ENCODE results near the gene CDC26.
"Not testable (repeated sequence)": the region's sequence is repeated elsewhere in the genome, so short reads cannot be mapped to it uniquely, and the experiment has no call there.

The CDC26 gene

DNA sequence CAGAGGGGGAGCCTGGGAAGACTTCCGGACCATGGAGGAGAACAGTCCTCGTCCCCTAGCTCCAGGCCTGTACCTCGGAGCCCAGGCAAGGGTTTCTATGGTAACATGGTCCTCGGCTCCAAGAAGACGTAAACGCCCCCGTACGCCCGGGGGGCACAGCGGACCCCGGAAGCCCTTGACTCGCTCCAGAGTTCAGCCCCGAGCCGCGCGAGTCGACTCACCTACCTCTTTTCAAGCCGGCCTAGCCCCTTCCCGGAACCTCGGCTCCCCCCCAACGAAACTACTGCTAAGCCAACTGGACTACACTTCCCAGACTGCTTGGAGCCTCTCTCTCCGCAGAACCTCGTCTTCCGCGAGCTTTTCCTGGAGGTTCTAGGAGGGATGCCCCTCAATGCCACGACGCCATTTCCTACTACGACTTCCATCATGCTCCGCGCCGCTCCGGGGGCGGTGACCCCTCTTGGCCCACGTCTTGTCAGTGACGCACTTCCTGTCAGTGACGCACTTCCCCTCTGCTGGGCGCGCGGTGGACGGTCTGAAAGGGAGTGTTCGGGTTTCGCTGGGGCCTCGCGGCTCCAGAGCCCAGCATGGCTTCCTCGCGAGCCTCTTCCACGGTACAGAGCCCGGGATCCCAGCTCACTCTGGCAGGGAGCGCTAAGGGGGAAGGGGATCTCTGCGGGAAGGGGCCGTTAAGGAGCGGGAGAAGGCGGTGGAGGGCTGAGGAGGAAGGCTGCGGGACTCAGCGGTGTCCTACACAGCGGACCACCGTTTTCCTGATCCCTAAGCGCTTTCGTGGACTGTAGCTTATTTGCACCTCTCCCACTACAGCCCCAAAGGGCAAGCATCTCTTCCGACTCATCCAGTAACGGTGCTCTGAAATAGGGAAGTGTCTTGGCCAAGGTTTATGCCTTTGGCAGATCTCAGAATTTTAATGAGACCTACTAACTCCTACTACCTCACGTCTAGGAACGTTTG lies at the start of gene CDC26, which contains the start of gene PRPF4:
Gene CDC26 (minus strand): TSS at position 416 of the 975 bp plus-strand sequence. CDS start 3,065 bp downstream, outside the sequence.
Gene PRPF4 (plus strand): TSS at position 502 of the 975 bp plus-strand sequence. CDS start 86 bp downstream, at position 588.
- DNase-seq, result peak; percentile 97
- ATAC-seq, result peak; percentile 97

DNA sequence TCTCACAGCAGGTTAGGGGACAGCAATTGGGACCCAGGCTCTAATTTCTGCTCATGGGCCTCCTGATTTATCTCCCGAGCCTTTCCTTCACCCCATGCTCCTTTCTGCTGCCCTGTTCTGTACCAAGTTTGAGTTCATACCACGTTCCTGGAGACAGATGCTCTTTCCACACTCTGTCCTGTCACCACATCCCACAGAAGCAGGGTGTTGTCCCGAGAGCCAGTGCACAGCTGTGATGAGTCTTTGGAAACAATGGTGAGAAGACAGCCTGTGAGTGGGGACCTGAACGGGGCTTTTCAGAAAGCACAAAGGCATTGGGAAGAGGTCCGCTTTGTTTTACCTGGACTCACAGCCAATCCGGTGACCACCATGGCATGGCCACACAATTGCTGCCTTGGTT lies 47.3 kb upstream of the CDC26 start:
- ATAC-seq (no peak), DNase-seq (no peak)

DNA sequence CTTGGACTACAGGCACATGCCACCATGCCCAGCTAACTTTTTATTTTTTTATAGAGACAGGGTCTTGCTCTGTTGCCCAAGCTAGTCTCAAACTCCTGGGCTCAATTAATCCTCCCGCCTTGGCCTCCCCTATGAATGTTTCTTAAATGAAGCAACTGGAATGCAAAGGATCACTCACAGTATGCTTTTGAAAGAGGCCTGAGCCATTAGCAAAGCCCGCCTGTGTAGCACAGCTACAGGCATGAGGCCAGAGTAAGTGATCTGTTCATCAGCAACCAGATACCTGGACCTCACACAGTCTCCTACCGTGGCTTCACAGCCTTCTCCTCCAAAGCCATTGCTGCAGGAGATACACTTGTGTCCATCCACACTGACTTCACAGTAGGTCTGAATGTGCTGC lies 44.7 kb upstream of the CDC26 start:
- ATAC-seq (no peak), DNase-seq (no peak)

DNA sequence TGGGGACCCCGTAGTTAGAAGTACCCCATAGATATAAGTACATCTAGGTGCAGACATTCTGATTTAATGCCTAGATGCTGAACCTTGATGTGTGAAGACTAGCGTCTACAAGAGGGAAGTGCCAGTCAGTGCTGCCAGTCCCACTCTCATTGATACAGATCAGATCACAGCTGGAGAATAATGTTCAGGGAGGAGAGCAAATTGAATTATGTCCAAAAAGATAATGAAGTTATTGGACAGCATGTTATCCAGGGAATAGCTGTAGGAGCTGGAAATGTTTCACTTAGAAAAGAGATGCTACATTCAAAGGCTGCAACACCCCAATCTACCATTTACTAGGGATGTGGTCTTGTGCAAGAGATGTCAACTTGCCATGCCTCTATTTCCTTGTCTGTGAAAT lies 43.7 kb upstream of the CDC26 start:
- ATAC-seq, result no peak

DNA sequence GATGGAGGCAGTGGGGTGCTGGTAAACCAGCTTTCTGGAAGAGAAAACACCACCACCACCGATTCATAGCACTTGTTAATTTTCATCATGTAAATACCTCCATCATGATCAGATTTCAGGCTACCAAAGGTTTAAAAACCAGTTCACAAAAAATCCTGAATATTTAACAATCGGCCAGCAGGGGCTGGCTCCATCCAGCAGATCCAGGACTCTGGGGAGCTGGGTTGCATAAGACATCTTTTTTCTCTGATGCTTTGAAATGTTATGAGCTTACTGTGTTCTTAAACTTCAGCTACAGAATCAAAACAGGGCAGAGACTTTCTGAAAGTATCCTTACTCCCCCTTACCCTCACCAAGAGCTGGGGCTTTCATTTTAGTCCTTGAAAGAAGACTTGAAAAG lies 42.4 kb upstream of the CDC26 start:
- no peak for DNase-seq
- ATAC-seq, result no peak

More for the DNA sequence above, 43.7 kb upstream of the CDC26 start:
- no peak for DNase-seq

DNA sequence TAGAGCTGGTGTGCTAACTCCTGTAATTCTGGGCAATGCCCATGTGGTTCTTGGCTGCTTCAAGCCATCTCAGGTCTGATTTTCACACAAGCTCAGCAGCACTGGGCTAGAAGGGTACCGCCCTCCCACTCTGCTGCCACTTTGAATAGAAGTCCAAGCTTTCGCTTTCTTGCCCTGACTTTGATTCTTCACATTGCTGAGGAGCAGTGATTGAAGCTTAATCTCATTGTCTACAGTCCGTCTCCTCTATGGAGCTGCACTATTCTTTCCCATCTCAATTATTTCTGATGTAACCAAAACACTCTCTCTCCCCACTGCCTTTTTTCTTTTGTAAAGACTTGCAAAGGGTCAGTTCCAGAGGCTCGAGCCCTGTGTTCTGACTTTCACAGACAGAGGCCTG lies 40.7 kb upstream of the CDC26 start:
- DNase-seq, result no peak
- no peak for ATAC-seq

DNA sequence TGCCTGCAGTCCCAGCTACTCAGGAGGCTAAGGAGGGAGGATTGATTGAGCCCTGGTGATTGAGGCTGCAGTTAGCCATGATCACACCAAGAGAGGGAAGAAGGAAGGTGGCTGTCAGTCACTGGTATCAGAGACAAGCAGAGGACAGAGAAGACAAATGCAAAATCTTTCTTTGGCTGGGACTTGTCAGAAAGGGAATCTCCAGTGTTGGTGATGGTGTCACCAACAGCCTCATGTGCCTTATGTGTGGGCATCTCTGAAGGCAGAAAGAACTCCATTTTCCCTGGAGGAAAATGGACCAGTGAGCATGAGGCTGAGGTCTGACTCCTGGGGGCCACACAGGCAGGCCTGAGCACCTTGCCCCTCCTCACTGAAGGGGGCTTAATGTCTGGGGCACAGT lies 39.9 kb upstream of the CDC26 start:
- DNase-seq (no peak), ATAC-seq (no peak)

DNA sequence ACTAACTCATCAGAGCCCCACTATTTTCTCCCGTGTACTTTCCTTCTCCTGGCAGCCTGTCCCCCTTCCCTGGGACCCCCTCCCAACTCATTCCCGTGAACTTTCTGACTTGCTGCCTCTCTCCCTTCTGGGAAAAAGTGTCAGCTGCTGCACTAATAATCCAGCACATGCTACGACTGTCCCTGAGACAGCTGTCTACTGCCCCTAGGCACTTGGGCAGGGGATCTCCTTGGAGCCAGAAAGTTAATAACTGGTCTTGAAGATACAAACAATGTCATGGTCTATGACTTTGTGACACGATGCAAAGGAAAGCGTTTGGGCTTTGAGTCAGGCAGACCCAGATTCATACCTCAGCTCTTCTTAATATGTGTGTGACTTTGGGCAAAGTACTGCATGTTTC lies 37.9 kb upstream of the CDC26 start:
- DNase-seq (no peak), ATAC-seq (no peak)

DNA sequence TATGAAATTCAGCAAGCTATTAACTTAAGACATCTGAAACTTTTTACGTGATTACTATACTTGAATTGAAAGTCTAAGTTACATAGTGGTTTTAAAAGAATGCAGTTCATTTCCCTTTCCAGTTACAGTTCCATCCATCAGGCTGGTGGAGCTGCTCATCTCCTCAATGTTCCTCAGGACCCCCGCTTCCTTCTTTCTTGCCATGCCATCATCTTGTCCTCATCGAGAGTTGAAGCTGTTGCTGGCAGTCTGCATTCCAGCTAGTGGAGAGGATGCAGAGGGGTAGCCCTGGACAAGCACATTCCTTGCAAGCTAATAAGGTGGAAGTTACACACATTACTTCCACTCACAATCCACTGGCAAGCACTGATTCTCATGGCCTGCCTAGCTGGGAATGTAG lies 36.6 kb upstream of the CDC26 start:
- ATAC-seq, result no peak
- no peak for DNase-seq

DNA sequence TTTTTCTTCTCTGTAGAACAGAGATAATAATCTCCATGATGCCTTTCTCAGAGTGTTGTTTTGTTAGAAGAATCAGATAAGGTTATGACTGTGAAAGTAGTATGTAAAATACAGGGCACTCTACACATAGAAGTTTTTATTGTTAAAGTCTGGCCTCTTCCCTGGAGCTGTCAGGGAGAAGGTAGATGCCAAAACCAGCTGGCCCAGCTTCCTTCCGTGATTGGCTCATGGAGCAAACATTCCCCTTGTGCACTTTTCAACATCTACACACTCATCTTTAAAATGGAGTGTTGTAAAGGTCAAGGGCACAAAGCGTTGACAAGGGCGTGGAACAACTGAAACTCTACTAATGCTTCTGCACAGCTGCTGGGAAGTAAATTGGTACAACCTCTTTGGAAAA lies 35.2 kb upstream of the CDC26 start:
- ATAC-seq (no peak), DNase-seq (no peak)

DNA sequence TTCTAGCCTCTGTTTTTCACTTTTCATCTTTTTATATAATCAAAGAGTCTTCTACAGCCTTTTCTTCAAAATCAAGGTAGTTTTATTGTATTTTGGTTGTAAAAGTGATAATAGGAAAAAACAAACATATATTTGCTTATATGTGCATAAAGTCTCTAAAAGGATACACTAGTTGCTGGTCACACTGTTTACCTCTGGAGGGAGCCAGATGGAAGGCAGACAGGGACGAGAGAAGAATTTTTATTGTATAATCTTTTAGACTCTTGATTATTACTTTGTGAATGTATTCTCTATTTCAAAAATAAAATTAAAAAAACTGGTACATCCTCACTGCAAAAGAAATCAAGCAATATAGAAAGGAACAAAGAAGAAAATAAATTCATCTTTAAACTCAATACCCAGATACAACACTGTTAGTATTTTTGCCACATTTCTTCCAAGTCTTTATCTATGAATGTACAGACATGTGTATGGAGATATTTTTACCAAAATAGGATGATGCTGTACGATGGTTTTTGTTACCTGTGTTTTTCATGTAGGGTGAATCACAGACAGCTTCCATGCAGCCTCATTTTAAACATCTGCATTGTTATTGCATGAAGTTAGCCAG lies 33.9 kb upstream of the CDC26 start:
- DNase-seq (no peak), ATAC-seq (peak; percentile 68)

DNA sequence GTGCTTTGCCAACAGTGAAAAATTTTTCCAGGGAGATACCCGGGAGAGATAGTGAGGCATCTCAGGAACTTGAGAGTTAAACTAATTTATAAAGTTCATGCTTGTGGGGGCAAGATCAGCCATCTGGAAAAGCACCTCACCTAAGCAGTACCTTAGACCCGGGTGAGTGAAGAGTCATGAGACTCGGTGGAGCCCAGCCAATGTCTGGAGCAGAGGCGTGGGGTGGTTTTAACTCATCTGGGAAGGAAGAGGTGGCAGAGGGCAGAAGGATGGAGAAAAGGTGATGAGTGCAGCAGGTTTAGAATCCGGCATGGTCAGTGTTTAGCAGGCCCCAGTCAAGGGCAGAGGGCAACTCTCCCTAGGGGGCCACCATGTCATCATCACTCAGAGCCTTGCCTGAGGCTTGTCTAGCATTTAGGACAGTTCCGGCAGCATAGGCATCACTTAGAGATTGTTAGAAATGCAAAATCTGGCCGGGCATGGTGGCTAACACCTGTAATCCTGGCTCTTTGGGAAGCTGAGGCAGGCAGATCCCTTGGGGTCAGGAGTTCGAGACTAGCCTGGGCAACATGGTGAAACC lies 32.1 kb upstream of the CDC26 start:
- no peak for DNase-seq
- ATAC-seq, result no peak

DNA sequence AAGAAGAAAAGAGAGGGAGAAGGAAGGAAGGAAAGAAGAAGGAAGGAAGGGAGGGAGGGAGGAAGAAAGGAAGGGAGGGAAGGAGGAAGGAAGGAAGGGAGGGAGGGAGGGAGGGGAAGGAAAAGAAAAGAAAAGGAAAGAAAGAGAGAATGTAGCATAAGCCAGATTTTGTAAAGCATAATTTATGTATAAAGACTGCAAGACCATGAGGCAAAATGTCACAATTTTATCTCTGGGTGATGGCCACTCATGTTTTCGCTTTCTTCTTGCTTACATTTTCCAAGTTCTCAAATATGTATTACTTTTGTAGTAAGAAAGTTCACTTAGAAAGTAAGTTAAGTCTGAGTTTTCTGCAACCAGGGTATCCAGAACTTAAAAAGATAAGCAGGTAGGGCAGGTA lies 31.2 kb upstream of the CDC26 start:
- ATAC-seq, result no peak

DNA sequence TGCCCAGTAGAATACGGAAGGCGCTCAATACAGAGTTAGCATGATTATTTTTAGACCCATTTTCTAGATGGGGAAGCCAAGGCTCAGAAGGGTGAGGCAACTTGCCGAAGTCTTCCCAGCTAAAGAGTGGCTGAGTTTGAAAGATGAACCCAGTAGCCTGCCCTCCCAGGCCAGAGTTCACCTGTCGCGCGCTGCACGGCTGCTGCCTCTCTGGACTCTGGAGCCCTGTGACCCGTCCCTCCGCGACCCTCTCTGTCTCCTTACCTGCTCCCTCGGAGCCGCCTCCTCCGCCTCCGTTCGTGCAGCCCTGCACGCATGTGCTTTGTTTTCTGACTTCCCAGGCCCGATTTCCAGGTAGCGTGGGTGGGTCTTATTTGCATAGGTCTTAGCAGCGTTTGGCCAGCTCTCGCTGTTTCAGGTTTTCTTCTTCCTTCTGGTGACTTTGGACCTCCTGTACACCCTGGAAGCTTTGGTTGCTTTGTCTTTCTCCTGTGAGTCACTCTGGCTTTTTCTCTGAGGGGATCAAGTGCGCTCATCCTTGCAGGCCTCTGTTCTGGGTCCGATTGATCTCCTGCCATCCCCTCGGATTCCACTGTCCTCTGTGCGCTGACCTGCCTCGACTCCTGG lies 27.5 kb upstream of the CDC26 start, which contains the start of gene RNF183:
Gene RNF183 (minus strand): TSS at position 585 of the 627 bp plus-strand sequence. CDS start 5,192 bp downstream, outside the sequence.
- DNase-seq (no peak), ATAC-seq (no peak)

More for the DNA sequence above, 31.2 kb upstream of the CDC26 start:
- no peak for DNase-seq

DNA sequence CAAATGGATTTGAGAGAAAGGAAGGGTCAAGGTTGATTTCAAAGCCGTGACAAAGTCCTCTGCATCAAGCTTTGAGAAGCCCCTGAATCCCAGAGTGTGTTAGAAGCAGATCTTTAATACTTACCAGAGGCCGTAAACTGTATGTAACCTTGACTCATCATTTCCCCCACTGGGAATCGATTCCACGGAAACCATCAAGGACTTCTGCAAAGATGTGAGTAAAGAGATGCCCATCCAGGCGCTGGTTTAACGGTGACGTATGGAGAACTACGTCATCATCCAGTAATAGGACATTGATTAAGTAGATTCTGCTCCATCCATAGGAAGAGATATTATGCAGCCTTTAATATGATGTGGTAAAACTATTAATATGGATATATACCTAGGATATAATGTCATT lies 26.2 kb upstream of the CDC26 start:
- DNase-seq, result no peak
- ATAC-seq, result no peak

DNA sequence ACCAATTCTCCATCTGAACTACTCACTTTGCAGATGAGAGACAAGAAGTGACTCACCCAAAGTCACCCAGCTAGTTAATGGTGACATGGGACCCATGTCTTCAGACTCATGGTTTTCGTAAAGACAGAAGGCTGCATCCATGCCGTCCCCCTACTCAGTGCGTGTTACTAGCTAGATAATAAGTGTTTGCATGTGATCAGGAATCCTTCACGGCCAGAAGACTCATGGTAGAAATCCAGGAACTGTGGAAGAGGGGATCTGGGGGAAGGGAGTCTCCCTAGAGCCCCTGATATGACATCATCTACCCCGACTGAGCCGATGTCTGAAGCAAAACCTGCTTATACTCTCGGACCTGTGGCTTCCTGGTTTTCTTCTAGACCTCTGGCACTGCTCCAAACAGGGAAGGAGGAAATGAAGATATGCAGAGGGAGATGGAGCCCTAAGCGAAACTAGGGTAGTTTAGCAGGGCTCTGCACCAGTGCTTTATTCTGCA lies 24.5 kb upstream of the CDC26 start:
- no peak for ATAC-seq
- DNase-seq, result no peak

DNA sequence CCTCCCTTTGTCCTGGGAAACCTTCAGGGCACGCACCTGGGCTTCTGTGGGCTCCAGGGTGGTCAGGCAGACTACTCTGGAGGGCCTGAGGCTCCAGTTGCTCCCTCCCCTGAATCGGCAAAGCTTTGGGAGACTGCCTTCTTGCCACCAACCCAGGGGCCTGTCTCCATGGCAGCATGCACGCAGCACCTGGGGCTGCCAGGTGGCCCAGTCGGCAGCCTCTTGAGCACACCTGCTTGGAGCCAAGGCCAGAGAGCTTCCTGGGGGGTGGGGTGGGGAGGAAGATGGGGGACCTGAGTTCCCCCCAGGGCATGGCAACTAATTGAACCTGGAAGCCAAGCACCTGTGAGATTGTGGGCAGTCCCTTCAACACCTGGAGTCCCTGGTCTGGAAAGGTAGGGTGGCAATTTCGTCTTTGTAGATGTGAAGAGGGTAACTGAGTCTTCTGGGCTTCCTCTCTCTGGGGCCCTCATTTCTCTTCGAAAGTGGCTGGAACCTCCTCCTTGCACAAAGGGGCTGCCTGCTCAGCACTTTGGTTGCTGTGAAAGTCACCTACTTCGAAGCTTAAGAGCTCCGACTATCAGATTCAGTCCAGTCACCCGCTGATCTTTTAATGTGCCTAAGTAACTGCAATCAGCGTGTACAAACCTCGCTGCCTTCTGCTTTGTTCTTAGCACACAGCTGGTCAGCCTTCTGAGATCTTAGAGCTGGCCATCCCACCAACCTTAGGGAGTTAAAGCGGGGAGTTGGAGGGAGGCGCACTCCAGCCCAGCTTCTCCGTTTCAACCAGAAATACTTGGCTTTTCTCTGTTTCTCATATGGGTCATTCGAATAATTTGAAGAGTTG lies 23.8 kb upstream of the CDC26 start:
- ATAC-seq (no peak), DNase-seq (no peak)

DNA sequence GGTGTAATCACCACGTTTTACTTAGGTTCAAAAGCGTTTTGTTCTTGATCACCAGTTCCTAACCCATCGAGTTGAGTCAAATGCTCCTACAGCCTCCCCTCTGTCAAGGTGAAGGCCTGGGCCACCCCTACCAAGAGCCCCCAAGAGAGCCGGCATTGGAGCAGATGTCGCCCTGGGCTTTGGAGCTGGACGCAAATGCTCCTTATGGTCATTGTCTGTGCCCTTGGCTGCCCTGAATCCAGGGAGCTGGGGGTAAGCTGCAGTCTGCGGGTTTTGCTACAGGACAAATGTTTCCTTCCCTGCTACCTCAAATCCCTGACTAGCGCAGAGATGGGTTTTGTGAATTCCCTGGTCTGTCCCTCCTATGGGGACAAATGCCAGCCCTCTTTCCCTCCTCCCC lies 22.9 kb upstream of the CDC26 start:
- ATAC-seq, result no peak

DNA sequence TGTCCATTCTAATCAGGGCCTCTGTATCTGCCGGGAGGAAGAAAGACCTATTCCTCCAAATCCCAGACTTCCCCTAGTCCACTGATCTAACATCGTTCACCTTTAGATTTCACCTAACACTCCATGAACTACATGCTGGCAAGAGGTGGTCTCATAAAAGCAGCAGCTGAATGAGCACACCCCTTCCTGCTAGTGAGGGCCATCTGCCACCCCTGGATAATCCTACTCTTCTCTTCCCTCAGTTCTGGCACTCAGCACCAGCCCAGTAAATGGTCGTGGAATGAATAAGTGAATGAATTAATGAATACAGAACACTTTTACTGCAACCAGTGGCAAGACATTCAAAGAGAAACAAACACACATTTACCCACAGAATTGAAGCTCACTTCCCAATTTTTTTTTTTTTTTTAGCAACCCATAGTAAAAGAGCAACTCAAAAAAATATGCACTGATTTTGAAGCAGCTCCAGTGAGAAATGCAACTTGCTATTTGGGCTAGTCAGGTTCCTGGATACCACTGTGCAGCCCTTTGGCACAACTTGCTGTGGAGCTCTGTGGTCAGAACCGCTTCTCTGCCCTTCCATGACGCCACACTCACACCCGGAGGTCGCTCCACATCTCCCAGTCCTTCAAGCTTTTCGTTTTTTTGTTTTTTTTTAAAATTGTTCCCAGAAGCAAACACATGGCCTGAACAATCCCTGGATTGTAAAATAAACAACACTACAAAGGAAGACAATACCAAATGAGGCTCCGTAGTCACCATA lies 21.6 kb upstream of the CDC26 start:
- DNase-seq, result no peak

More for the DNA sequence above, 22.9 kb upstream of the CDC26 start:
- no peak for DNase-seq

DNA sequence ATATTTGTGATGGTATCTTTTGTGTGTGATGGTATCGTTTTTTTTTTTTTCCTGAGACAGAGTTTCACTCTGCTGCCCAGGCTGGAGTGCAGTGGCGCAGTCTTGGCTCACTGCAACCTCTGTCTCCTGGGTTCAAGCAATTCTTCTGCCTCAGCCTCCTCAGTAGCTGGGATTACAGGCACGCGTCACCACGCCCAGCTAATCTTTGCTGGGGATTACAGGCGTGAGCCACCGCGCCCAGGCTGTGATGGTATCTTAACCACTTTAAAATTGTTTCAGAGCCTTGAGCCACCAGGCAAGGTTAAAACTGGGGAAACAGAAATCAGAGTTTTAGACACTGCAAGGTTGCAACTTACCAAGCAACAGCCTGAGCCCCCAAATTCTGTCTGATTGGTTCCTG lies 20.9 kb upstream of the CDC26 start:
- not testable (repeated sequence) for DNase-seq, ATAC-seq

More for the DNA sequence above, 21.6 kb upstream of the CDC26 start:
- ATAC-seq, result no peak
